Tibial nerve (tissue), 4 donors: ENCODE results near the gene ZC3HAV1L. TPM values are rescaled to one million over a fixed set of nuclear protein-coding genes. Genes with fewer than 3 reads are reported as not detected.
"Not testable (repeated sequence)": the region's sequence is repeated elsewhere in the genome, so short reads cannot be mapped to it uniquely, and the experiment has no call there.

Experiments used
- DNase-seq, 2 donors: peaks; one replicate each; pipeline ENCODE4 v3.0.0-alpha.2; 2019; ENCODE audit warnings: low spot score in 2 of 2
- H3K27ac ChIP-seq, 4 donors: fragments of 200-600 bp; sonication (generic) in 3 of 4; one replicate each; pipeline ENCODE4 v1.5.1; 2017 to 2019; ENCODE audit warnings: mild to moderate bottlenecking in 1 of 4
- H3K27me3 ChIP-seq, 2 donors: fragments of 200-600 bp; sonication (generic) in 1 of 2; one replicate each; pipeline versions ENCODE4 v1.5.1 to v1.6.0; 2017 to 2019
- H3K36me3 ChIP-seq, 3 donors: fragments of 200-600 bp; sonication (generic); one replicate each; pipeline ENCODE4 v1.5.1; 2018 to 2019
- H3K4me1 ChIP-seq, 4 donors: fragments of 200-600 bp; sonication (generic) in 3 of 4; one replicate each; pipeline ENCODE4 v1.5.1; 2017 to 2019
- H3K4me3 ChIP-seq, 4 donors: fragments of 200-600 bp; sonication (generic) in 3 of 4; one replicate each; pipeline ENCODE4 v1.5.1; 2017 to 2019; ENCODE audit warnings: mild to moderate bottlenecking in 1 of 4, moderate library complexity in 1 of 4
- H3K9me3 ChIP-seq, 4 donors: fragments of 200-600 bp; sonication (generic) in 3 of 4; one replicate each; pipeline ENCODE4 v1.5.1; 2017 to 2019
- CTCF ChIP-seq, 5 experiments: fragments of 200-600 bp in 3 of 5; fragments of 450-650 bp in 2 of 5; sonication (generic) in 3 of 5; IDR thresholded peaks; one replicate each; pipeline ENCODE4 v1.5.1; 2016 to 2019; ENCODE audit warnings: antibody characterized with exemption in 5 of 5, mild to moderate bottlenecking in 3 of 5, moderate library complexity in 2 of 5
- EP300 ChIP-seq, 2 donors: sonication (generic); formaldehyde crosslinking; IDR thresholded peaks; one replicate each; pipeline ENCODE4 v1.6.1; 2017; ENCODE audit warnings: antibody characterized with exemption in 2 of 2, mild to moderate bottlenecking in 1 of 2
- POLR2A ChIP-seq, 2 donors: fragments of 450-650 bp; IDR thresholded peaks; one replicate each; pipeline ENCODE4 v1.6.1; 2017; ENCODE audit warnings: antibody characterized with exemption in 2 of 2, mild to moderate bottlenecking in 2 of 2, moderate library complexity in 2 of 2
- WGBS, 2 donors: methylation state at CpG; one replicate each; pipeline ENCODE4 v1.1.5; 2018; 5-methylcytosine and 5-hydroxymethylcytosine counted together
- total RNA-seq, 4 donors: library from RNA; depleted of rRNA; stranded (reverse); fragments of >200 nt; gene quantifications; one replicate each; pipeline ENCODE4 v1.1.0, GENCODE V29; 2016

ZC3HAV1L gene
- total RNA-seq, 4 donors from 2014 or later: 36.9 to 68.8 (median 53.1) TPM

GRCh38 chr7:139078911-139079310 is 43.1 kb upstream of the ZC3HAV1L start:
- H3K27ac ChIP-seq: peak overlapping the region in 1 of 4 donors; percentile 18
- no peak overlapping the region for H3K4me3 ChIP-seq
- TF ChIP-seq EP300 (IDR thresholded peaks at IDR 0.05) (no peak), POLR2A (IDR thresholded peaks at IDR 0.05) (no peak), CTCF (IDR thresholded peaks at IDR 0.05) (no peak)
- no peak for DNase-seq
- WGBS, 2 donors: 54 to 64% methylated on average over 1 of the region's 1 CpG
- H3K36me3 ChIP-seq: peaks cover 0 to 87% (median 9%) of the 10 kb centered on the region in 3 donors
- H3K9me3 ChIP-seq: no peaks in the 10 kb centered on the region
- H3K27me3 ChIP-seq: no peaks in the 10 kb centered on the region
- peaks cover 0 to 13% (median 1%) of the 10 kb centered on the region in 4 donors for H3K4me1 ChIP-seq

- WGBS, 2 donors: 95% methylated on average over 1 of the region's 1 CpG
- H3K9me3 ChIP-seq: no peaks in the 10 kb centered on the region
- H3K27me3 ChIP-seq: no peaks in the 10 kb centered on the region
- no peak overlapping the region for H3K4me3 ChIP-seq
- peaks cover 0 to 87% (median 12%) of the 10 kb centered on the region in 3 donors for H3K36me3 ChIP-seq
- TF ChIP-seq EP300 (IDR thresholded peaks at IDR 0.05) (no peak), CTCF (IDR thresholded peaks at IDR 0.05) (no peak), POLR2A (IDR thresholded peaks at IDR 0.05) (no peak)
- no peak for DNase-seq
- H3K27ac ChIP-seq: peak overlapping the region in 1 of 4 donors; percentile 6
- H3K4me1 ChIP-seq: peaks cover 0 to 13% (median 1%) of the 10 kb centered on the region in 4 donors
These were observed 42.6 kb upstream of the ZC3HAV1L start for GRCh38 chr7:139078399-139078798.

- H3K27me3 ChIP-seq, H3K4me3 ChIP-seq, H3K9me3 ChIP-seq, H3K27ac ChIP-seq, DNase-seq: not testable (repeated sequence)
- peaks cover 0 to 87% (median 14%) of the 10 kb centered on the region in 3 donors for H3K36me3 ChIP-seq
- WGBS, 2 donors: 74 to 89% methylated on average over 5 of the region's 5 CpGs
- H3K4me1 ChIP-seq: peaks cover 0 to 13% (median 1%) of the 10 kb centered on the region in 4 donors
These were observed 41.9 kb upstream of the ZC3HAV1L start for GRCh38 chr7:139077706-139078105.

GRCh38 chr7:139075871-139076686 is 40.2 kb upstream of the ZC3HAV1L start:
- TF ChIP-seq EP300 (IDR thresholded peaks at IDR 0.05) (no peak), POLR2A (IDR thresholded peaks at IDR 0.05) (no peak)
- peaks cover 2 to 87% (median 22%) of the 10 kb centered on the region in 3 donors for H3K36me3 ChIP-seq
- no peak overlapping the region for H3K27ac ChIP-seq
- no peaks in the 10 kb centered on the region for H3K27me3 ChIP-seq
- no peak for DNase-seq
- no peak overlapping the region for H3K4me3 ChIP-seq
- WGBS, 2 donors: 84 to 88% methylated on average over 11 of the region's 11 CpGs
- H3K4me1 ChIP-seq: peaks cover 0 to 13% (median 1%) of the 10 kb centered on the region in 4 donors
- H3K9me3 ChIP-seq: no peaks in the 10 kb centered on the region

GRCh38 chr7:139075031-139075652 is 39.3 kb upstream of the ZC3HAV1L start:
- no peaks in the 10 kb centered on the region for H3K27me3 ChIP-seq
- H3K36me3 ChIP-seq: peaks cover 2 to 86% (median 20%) of the 10 kb centered on the region in 3 donors
- peak; percentile 29 to 90 for DNase-seq
- peak; percentile 71 to 83 (median 80) for TF ChIP-seq CTCF (IDR thresholded peaks at IDR 0.05)
- TF ChIP-seq POLR2A (IDR thresholded peaks at IDR 0.05): no peak
- peak in 1 of 2 donors; percentile 17 for TF ChIP-seq EP300 (IDR thresholded peaks at IDR 0.05)
- peak overlapping the region in 2 of 4 donors; percentile 68 to 72 for H3K27ac ChIP-seq
- H3K4me1 ChIP-seq: peaks cover 0 to 13% (median 1%) of the 10 kb centered on the region in 4 donors
- WGBS, 2 donors: 37 to 38% methylated on average over 9 of the region's 9 CpGs
- no peak overlapping the region for H3K4me3 ChIP-seq
- H3K9me3 ChIP-seq: no peaks in the 10 kb centered on the region

- no peak for DNase-seq
- no peak overlapping the region for H3K4me3 ChIP-seq
- no peaks in the 10 kb centered on the region for H3K27me3 ChIP-seq
- no peaks in the 10 kb centered on the region for H3K9me3 ChIP-seq
- TF ChIP-seq CTCF (IDR thresholded peaks at IDR 0.05) (no peak), POLR2A (IDR thresholded peaks at IDR 0.05) (no peak), EP300 (IDR thresholded peaks at IDR 0.05) (no peak)
- H3K36me3 ChIP-seq: peaks cover 2 to 85% (median 28%) of the 10 kb centered on the region in 3 donors
- H3K27ac ChIP-seq: peak overlapping the region in 1 of 4 donors; percentile 6
- peaks cover 0 to 5% (median 0%) of the 10 kb centered on the region in 4 donors for H3K4me1 ChIP-seq
- 76 to 83% methylated on average over 8 of the region's 8 CpGs for WGBS, 2 donors
These were observed 37.0 kb upstream of the ZC3HAV1L start for GRCh38 chr7:139072796-139073195.
